HG03378 (cell line): ENCODE results near the gene MACROD2.
A peak's percentile ranks its signal among the peaks of the same experiment; 100 is the strongest.

ENCODE experiments used
- ATAC-seq: cut with Tn5 transposase; IDR thresholded peaks from one replicate; pipeline ENCODE4 v1.9.1; 2021; ENCODE audit warnings: mild to moderate bottlenecking, moderate library complexity; ENCODE audit not compliant: unreplicated experiment

Gene MACROD2

GRCh38 chr20:14622796-14623195 is 627.5 kb downstream of the MACROD2 start:
- no peak for ATAC-seq

GRCh38 chr20:14631011-14631410 is 635.7 kb downstream of the MACROD2 start:
- no peak for ATAC-seq

GRCh38 chr20:14632906-14633305 is 637.6 kb downstream of the MACROD2 start:
- no peak for ATAC-seq

- no peak for ATAC-seq
Measured at GRCh38 chr20:14633507-14633906, 638.2 kb downstream of the MACROD2 start.

GRCh38 chr20:14634665-14635064 is 639.3 kb downstream of the MACROD2 start:
- no peak for ATAC-seq

GRCh38 chr20:14637441-14637840 is 642.1 kb downstream of the MACROD2 start:
- no peak for ATAC-seq

- ATAC-seq = no peak
Measured at GRCh38 chr20:14643146-14643545, 647.8 kb downstream of the MACROD2 start.

GRCh38 chr20:14643556-14643955 is 648.2 kb downstream of the MACROD2 start:
- ATAC-seq = no peak

- ATAC-seq = no peak
Measured at GRCh38 chr20:14644306-14645097, 649.2 kb downstream of the MACROD2 start.

GRCh38 chr20:14647016-14647415 is 651.7 kb downstream of the MACROD2 start:
- ATAC-seq = no peak

GRCh38 chr20:14649662-14650061 is 654.3 kb downstream of the MACROD2 start:
- no peak for ATAC-seq

- no peak for ATAC-seq
Measured at GRCh38 chr20:14657266-14658005, 662.1 kb downstream of the MACROD2 start.

GRCh38 chr20:14664101-14664500 is 668.8 kb downstream of the MACROD2 start:
- no peak for ATAC-seq

GRCh38 chr20:14666696-14667095 is 671.4 kb downstream of the MACROD2 start:
- no peak for ATAC-seq

- no peak for ATAC-seq
Measured at GRCh38 chr20:14667226-14667625, 671.9 kb downstream of the MACROD2 start.

GRCh38 chr20:14672066-14672465 is 676.8 kb downstream of the MACROD2 start:
- ATAC-seq = no peak

- no peak for ATAC-seq
Measured at GRCh38 chr20:14673164-14673563, 677.8 kb downstream of the MACROD2 start.

GRCh38 chr20:14677455-14677854 is 682.1 kb downstream of the MACROD2 start:
- ATAC-seq = no peak

GRCh38 chr20:14685183-14685582 is 689.9 kb downstream of the MACROD2 start:
- no peak for ATAC-seq

- ATAC-seq = no peak
Measured at GRCh38 chr20:14687313-14687712, 692.0 kb downstream of the MACROD2 start.

GRCh38 chr20:14688005-14688404 is 692.7 kb downstream of the MACROD2 start:
- no peak for ATAC-seq

GRCh38 chr20:14691994-14692393 is 696.7 kb downstream of the MACROD2 start:
- peak; percentile 83 for ATAC-seq
